Left kidney (tissue), 8 donors: ENCODE measurements around the gene GRIK5. TPM values are rescaled to one million over a fixed set of nuclear protein-coding genes. Genes with fewer than 3 reads are reported as not detected.
"Not testable (repeated sequence)": the region's sequence is repeated elsewhere in the genome, so short reads cannot be mapped to it uniquely, and the experiment has no call there.

Experiments
- DNase-seq: peaks from one replicate; pipeline ENCODE4 v3.0.0-alpha.2; 2013
- long read RNA-seq, 8 donors: transcript quantifications; one replicate each; lab custom pipeline, GENCODE V29; 2026
- polyA plus RNA-seq: library from polyadenylated mRNA; unstranded; fragments of 120-200 nt; gene quantifications from one replicate; pipeline ENCODE4 v1.2.1, GENCODE V29; 2013; ENCODE audit not compliant: insufficient read length

GRIK5 gene
- polyA plus RNA-seq, result 26.3 TPM
- long read RNA-seq, donor 1, partial matches to known transcripts, result 0 of 1 reads
- long read RNA-seq, donor 1, other reads (novel, unspliced or antisense), result 0 of 1 reads
- long read RNA-seq, donor 2, partial matches to known transcripts, result 0 of 1 reads
- long read RNA-seq, donor 2, other reads (novel, unspliced or antisense), result 0 of 1 reads
- long read RNA-seq, donor 3, partial matches to known transcripts, result 0 of 1 reads
- long read RNA-seq, donor 3, other reads (novel, unspliced or antisense), result 0 of 1 reads
- long read RNA-seq, donor 4, result 0 reads
- long read RNA-seq, donor 5, partial matches to known transcripts, result 0 of 1 reads
- long read RNA-seq, donor 5, other reads (novel, unspliced or antisense), result 0 of 1 reads
- long read RNA-seq, donor 6, partial matches to known transcripts, result 0 of 2 reads
- long read RNA-seq, donor 6, other reads (novel, unspliced or antisense), result 0 of 2 reads
- long read RNA-seq, donor 7, partial matches to known transcripts, result 0 of 4 reads
- long read RNA-seq, donor 7, other reads (novel, unspliced or antisense), result 0 of 4 reads
- long read RNA-seq, donor 8, partial matches to known transcripts, result 0 of 1 reads
- long read RNA-seq, donor 8, other reads (novel, unspliced or antisense), result 0 of 1 reads

DNA sequence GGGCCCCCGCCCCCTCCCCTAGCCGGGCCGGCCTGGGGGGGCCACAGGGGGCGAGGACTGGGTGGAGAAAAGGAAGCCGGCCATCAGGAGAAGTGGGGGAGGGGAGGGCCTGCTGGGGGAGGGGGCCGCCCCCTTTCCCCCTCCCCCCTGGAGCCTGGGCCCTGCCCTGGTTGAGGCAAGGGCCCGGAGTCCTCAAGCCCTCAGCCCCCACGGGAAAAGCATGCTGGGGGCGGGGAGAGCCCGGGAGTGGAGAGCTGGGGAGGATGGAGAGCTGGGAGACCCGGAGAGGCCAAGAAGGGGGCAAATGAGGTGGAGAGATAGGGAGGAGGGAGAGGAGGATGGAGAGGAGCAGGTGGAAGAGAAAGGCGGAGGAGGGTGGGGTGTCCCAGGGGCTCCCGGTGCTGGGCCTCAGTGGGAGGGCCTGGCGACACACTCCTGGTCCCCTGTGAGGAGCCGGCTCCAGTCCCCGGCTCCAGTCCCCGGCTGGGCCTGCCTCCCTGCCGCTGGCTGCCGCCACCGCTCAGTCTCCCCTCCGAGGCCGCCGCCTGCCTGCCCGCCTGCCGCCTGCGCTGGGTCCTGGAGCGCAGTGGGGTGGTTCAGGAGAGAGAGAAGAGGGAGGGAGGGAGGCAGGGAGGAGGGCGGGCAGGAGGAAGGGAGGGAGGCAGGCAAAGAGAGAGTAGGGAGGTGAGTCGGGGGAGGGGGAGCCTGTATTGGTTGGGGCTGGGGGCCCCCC, at the start of gene GRIK5:
Gene GRIK5 (minus strand): TSS at position 588 of the 733 bp plus-strand sequence. CDS start 4,436 bp downstream, outside the sequence.
- DNase-seq, result peak; percentile 52

- no peak for DNase-seq
Observed at GRCh38 chr19:42117076-42117475, 47.1 kb upstream of the GRIK5 start.

GRCh38 chr19:42116308-42117075, 46.5 kb upstream of the GRIK5 start:
- no peak for DNase-seq

DNA sequence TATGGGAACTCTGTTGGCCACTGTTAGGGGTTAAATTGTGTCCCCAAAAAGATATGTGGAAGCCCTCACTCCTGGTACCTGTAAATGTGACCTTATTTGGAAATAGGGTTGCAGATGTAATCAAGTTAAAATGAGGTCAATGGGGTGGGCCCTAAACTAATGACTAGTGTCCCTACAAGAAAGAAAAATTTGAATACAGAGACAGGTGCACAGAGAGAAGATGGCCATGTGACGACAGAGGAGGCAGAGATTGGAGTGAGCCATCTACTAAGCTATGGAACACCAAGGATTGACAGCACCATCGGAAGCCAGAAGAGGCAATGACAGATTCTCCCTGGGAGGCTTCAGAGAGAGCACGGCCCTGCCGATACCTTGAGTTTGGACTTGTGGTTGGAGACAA, 45.7 kb upstream of the GRIK5 start:
- DNase-seq, result no peak

DNA sequence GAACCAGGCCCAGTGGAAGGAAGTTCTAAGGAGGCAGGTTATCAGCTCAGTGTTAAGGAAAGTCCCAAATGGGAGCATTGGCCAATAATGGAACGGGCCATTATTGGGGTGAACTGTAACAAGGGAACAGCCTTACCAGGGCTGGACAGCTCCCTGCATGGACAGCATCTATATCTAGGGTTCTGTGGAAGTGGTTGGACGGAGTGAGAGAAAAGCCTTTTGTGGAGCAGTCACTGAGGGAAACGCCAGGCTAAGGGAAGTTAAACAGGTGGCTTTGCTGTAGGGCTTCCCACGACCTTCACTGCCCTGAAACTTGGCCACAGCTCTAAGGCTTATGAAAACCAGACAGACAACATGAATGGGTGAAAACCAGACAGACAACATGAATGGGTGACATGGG, 45.2 kb upstream of the GRIK5 start:
- no peak for DNase-seq

DNA sequence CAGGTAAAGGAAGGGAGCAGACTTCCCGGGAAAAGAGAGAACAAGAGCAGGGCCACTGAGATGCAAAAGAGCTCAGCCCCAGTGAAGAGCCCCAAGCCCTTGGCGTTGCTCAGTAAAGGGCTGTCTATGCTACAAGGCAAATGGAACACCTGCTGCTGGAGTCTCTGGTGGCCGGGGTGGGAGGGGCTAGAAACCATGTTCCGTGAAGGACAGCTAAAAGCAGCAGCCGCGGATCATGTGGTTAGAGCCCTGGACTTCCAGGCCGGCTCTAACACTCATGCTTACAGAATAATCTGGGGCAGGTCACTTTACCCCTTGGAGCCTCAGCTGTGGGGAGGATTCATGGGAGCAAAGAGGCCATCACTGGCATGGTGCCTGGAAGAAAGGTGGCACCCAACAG, 44.4 kb upstream of the GRIK5 start:
- no peak for DNase-seq

- DNase-seq, result no peak
Observed at GRCh38 chr19:42113641-42114348, 43.8 kb upstream of the GRIK5 start.

GRCh38 chr19:42111811-42112210, 41.8 kb upstream of the GRIK5 start:
- no peak for DNase-seq

DNA sequence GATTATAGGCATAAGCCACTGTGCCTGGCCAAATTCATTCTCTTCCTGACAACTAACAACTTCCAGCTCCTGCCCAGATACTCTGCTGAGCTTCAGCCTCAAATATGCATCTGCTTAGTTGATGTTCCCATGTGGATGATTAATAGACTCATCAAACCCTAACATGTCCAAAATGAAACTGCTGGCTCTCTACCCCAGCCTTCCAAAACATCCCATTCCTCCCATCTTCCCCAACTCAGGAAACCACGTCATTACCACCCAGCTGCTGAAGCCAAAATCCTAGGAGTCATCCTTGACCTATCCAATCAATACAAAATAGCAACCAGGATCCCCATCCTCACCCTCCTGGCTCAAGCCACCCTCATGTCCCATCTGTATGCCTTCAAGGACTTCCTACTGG, 41.4 kb upstream of the GRIK5 start:
- no peak for DNase-seq

GRCh38 chr19:42110658-42111057, 40.7 kb upstream of the GRIK5 start:
- DNase-seq, result no peak

DNA sequence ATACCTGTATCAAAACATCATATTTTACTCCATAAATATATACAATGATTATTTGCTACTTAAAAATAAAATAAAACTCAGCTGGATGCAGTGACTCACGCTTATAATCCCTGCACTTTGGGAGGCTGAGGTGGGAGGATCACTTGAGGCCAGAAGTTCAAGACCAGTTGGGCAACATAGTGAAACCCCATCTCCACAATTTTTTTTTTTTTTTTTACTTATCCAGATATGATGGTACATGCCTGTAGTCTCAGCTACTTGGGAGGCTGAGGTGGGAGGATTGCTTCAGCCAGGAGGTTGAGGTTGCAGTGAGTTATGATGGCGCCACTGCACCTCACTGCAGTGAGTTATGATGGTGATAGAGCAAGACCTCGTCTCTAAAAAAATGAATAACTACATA, 39.9 kb upstream of the GRIK5 start:
- DNase-seq, result no peak

DNA sequence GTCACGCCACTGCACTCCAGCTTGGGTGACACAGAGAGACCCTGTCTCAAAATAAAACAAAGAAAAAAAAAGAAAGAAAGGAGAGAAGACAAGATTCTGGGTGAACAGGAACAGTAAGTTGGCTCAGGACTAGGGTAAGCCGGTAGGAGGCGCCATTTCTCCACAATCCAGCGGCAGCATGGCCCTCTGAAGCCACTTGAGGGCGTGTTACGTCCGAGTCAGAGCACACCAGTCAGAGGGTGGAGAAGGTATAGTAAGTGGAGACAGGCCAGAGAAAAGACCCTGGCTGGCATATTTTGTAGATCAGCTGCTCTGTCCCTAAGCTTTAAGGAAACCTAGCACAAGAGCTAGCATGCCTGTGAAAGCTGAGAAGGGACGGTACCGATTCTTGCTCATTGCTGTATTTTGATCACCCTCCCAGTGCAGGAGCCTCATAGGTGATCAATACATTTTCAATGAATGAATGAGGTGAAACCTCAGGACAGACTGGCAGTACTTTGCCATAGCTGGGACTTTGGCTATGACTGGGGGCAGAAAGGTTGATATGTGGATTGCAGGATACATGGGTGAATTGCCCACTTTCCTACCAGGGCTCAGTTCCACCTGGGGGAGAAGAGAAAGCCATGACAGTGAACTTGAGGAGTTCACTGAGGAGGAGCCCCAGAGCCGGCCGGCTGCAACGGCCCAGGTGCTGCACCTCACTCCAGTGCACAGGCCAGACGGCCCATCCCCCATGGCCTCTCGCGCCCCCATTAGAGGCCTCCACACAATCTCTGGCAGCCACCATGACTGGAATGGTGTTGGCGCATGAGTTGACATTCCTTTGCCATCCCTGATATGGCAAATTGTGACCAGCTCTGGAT, 38.8 kb upstream of the GRIK5 start:
- peak; percentile 66 for DNase-seq

GRCh38 chr19:42105368-42105767, 35.4 kb upstream of the GRIK5 start:
- no peak for DNase-seq

GRCh38 chr19:42102877-42103276, 32.9 kb upstream of the GRIK5 start:
- no peak for DNase-seq

DNA sequence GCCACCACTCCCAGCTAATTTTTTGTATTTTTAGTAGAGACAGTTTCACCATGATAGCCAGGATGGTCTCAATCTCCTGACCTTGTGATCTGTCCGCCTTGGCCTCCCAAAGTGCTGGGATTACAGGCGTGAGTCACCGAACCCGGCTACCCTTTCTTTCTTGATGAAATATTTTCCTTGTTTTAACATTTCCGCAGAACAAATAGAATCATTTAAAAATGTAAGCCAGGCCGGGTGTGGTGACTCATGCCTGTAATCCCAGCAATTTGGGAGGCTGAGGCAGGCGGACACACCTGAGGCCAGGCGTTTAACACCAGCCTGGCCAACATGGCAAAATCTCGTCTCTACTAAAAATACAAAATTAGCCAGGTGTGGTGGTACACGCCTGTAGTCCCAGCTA, 30.2 kb upstream of the GRIK5 start:
- not testable (repeated sequence) for DNase-seq

- DNase-seq, result no peak
Observed at GRCh38 chr19:42099336-42099925, 29.4 kb upstream of the GRIK5 start.

GRCh38 chr19:42098781-42099180, 28.8 kb upstream of the GRIK5 start:
- no peak for DNase-seq

GRCh38 chr19:42097461-42097860, 27.5 kb upstream of the GRIK5 start:
- no peak for DNase-seq

DNA sequence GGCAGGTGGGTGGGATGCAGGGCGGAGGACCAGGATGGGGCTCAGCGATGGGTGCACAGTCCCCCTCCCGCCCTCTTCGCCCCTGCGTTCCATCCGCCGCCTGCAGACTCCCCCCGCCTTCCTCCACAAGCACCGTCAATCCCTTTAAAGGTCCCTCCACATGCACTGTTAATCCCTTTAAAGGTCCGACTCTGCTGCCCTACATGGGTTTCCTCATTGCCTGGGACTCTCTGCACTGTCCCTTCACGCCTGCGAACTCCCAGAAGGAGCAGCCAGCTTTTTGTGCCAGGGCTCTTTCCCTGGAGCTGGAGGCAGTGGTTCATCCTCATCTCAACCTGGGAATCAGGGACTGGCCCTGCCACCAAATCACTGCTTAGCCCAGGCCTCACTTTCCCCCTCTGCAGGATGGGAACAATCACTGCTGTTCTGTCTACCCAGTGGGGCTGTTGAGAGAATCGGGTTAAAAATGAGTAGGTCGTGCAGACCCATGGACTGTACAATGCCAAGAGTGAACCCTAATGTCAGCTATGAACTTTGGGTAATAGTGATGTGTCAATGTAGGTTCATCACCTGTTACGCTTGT, 26.3 kb upstream of the GRIK5 start:
- DNase-seq, result no peak

DNA sequence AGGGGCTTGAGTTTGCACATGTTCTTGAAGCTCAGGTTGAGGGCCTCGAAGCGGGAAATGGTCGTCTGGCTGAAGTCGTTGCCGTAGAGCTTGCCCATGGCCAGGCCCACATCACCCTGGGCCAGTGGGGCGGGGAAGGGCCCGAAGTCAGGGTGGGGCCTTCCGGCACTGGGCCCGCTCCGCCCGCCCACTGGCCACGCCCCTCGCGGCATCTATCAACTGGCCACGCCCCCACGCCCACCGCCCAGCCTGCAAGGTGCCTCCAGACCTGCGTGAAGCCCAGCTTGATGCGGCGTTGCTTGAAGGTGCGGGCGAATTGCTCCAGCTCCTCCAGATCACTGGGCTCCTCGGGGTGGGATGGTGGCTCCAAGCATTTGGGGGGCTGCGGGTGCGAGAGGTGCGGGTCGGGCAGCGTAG, 25.8 kb upstream of the GRIK5 start:
- no peak for DNase-seq
